Daoy (cell line): ENCODE results near the gene SF3B2. TPM values are rescaled to one million over a fixed set of nuclear protein-coding genes. Genes with fewer than 3 reads are reported as not detected.
A peak's percentile ranks its signal among the peaks of the same experiment; 100 is the strongest.

Experiments
- DNase-seq: peaks from one replicate; pipeline ENCODE4 v3.0.0-alpha.2; 2015; ENCODE audit warnings: low read depth
- total RNA-seq: library from RNA; depleted of rRNA; stranded (reverse); fragments of >200 nt; shearing (Covaris generic); gene quantifications from 2 replicates; pipeline ENCODE4 v1.2.3, GENCODE V29; 2014

Gene SF3B2
- total RNA-seq, 1 experiment from 2014 or later: 257 TPM

DNA sequence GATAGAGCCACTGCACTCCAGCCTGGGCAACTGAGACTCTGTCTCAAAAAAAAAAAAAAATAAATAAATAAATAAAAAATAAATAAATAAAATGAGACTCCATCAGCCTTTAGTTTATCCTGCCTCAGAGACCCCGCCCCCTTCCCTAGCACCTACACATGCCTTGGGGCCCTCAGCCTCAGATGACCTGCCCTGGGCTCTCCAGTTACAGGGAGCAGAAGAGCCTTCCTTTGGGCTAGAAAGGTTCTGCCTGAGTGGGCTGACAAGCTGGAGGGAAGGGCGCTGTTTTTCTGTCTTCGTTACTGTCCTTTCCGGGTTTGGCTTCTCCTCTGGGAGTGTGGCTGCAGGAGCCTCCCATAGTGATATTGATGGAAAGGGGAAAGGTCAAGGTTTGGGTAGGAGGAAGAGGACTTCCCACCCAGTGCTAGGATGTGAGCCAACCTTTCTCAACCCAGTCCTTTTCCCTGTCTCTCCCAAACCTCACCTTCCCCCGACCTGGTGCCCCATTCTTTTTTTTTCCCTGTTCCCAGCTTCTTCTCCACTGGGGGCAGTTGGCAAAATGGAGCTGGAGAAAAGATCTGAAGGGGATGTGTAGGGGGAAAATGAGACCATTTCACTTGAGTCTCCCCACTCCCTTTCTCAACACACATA lies 1.5 kb upstream of the SF3B2 start:
- no peak for DNase-seq

DNA sequence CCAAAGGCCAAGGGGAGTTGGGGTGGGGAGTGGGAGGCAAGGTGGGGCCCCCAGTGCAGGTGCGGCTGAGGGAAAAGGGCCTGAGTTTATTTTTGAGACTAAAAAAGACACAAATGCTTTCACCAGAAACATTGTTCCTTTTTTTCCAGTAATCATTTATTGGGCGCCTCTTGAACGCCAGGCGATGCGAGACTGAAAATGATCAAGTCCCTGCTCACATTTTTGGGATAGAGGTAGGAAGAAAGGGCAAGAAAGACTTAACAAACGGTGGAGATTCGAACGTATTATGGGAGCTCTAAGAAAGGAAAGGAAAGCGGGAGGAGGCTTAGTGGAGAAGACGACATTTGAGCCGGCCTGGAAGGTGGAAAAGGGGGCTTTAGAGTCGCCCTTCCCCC lies 796 bp upstream of the SF3B2 start:
- DNase-seq: no peak

DNA sequence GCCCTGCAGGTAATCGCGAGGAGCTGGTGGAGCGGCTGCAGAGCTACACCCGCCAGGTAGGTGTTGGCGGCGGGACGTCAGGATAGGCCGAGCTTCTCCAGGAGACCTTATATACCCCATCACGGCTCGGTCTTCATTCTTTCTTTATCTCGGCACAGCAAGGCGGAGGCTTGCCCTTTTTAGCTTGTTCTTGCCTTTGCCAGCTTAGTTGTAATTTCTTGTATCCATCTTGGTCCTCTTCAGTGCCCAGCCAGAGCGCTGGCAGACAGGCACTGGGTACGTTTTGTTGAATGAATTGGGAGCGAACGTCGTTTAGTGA lies 459 bp downstream of the SF3B2 start:
- DNase-seq: no peak

DNA sequence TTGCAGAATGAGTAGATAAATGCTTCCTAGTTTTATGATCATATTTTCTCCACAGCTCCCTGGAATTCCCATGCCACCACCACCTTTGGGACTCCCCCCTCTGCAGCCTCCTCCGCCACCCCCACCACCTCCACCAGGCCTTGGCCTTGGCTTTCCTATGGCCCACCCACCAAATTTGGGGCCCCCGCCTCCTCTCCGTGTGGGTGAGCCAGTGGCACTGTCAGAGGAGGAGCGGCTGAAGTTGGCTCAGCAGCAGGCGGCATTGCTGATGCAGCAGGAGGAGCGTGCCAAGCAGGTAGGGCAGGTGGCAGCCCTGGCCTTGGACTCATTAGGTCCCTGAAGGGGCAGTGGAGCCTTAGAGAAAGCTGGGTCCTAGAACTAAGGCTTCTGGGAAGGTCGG lies 2.9 kb downstream of the SF3B2 start:
- DNase-seq: no peak

DNA sequence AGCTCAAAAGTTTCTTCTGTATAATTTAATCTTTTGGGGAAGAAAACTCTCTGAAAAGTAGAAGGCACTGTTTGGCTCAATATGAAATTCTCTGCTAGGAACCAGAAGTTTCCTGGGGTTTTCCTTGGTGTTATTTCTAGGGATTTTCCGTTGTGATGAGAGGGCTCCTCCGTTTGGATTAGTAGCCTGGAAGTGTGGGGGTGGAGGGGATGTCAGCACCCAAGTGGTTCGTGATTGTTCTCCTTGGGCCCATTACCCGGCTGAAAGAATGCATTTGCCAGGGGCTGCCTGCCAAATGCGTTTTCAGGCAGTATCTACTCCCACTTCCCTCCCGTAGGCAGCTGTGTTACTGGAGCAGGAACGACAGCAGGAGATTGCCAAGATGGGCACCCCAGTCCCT lies 4.3 kb downstream of the SF3B2 start:
- DNase-seq: no peak

DNA sequence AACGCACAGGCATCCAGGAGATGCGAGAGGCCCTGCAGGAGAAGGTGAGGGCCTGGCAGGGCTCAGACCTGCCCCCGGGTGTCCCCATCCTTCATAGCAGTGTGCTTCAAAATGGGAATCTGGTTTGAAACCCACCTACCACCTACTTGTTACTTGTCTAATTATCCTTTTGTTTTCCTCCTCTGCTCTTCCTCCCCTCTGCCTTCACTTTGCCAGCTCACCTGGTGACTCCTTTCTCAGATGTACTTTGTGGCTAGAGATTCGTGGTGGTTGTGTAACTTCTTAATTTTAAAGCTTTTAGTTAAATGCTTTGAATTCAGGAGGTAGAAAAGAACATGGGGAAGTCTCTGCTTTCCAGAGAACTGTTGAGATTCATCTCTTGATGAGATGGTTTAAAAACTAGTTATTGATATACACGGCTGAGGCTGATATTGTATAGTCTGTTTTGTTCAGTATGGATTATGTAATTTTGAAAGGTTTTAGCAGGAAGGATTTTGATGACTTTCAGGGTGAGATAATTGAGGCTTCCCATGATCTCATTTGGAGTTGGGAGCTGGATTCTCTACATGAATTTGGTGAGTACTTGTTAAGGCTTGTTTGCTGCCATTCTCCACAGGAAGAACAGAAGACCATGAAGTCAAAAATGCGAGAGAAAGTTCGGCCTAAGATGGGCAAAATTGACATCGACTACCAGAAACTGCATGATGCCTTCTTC lies 8.0 kb downstream of the SF3B2 start:
- DNase-seq: no peak

DNA sequence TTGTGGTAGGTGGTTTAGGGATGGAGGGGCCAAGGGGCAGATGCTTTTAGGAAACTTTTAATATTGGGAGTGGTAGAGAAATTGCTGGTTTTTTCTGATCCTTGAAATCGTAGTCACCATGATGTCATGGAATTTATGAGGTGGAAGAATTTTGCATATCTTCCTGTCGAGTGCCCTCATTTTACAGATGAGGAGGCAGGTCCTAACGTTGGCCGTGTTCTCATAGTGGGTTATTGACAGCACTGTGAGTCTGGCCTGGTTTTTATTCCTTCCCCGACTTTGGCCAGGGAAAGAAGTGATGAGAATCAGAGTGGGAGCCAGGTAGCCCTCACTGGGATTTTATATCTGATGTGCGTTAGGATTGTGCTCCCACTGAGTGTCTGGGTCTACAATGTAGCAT lies 9.1 kb downstream of the SF3B2 start:
- no peak for DNase-seq

DNA sequence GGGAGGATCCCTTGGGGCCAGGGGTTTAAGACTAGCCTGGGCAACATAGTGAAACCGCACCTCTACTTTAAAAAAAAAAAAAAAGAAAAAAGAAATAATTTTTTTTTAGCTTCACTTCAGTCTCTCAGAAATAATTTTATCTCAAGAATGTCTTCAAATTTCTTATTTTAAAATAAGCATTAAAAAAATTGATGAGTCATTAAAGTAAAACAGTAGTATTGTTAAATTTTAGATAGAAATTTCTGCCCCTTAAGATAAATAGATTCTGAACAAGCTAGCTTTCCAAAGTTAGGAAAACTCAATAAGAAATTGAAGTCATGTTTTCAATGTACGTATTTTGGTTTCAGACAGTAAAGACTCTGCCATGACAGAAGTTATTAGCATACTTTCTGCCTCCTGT lies 10.2 kb downstream of the SF3B2 start:
- DNase-seq: no peak

DNA sequence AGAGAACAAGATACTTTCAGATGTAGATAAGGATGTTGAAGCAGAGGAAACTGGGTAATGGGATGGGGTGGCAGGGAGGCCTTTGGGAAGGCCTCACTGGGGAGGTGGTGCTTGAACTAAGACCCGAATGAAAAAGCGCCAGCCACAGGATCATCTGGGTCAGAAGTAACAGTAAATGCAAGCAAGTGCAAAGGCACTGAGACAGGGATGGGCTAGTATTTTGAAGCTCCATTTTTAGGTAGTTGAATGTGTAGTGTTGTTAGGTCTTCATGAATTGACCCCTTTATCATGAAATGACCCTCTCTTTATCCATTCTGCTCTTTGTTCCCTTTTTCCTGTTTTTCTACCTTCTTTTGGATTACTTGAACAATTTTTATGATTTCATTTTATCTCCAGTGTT lies 11.7 kb downstream of the SF3B2 start:
- no peak for DNase-seq

DNA sequence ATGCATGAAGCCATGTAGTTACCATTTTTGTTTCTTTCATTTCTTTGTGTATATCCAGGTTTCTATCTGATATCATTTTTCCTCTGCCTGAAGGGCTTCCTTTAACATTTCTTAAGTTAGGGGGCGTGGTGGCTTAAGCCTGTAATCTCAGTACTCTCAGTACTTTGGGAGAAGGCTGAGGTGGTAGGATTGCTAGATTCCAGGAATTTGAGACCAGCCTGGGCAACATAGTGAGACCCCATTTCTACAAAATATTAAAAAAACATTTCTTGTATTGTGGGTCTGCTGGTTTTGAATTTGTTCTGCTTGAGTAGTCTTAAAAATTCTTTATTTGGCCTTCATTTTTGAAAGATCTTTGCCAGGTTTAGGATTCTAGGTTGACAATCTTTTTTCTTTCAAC lies 12.4 kb downstream of the SF3B2 start:
- no peak for DNase-seq

DNA sequence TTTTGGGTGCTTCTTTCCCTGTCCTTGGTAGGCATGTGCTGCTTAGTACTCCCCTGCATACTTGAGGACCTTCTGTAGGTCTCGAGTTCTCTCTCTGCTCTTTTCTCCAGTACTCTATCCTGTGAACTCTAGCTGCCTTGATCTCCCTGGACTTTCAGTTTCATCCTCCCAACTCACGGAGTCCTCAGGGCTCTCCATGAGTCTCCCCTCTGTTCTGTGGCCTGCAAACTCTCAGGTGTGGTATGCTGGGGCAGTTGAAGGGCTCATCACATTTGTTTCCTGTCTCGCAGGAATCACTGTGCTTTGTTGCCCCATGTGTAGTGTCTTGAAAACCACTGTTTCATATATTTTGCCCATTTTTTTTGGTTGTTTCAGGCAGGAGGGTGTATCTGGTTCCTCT lies 14.6 kb downstream of the SF3B2 start:
- DNase-seq: no peak

DNA sequence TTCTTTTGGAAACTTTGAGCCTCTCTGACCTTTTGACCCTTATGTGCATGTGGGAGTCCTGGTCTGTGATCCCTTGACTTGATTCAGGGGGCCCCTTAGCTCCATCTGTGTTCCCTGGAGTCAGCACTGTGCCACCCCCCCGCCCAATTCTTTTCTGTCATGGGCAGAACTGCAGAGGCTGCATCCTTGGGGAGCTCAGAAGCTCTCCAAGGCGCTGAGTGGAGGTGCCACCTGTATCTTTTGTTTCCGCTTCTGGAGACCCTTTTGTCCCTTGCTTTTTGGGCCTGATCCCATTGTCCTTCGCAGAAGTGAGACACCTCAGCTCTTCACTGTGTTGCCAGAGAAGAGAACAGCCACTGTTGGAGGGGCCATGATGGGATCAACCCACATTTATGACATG lies 15.5 kb downstream of the SF3B2 start:
- DNase-seq: no peak

DNA sequence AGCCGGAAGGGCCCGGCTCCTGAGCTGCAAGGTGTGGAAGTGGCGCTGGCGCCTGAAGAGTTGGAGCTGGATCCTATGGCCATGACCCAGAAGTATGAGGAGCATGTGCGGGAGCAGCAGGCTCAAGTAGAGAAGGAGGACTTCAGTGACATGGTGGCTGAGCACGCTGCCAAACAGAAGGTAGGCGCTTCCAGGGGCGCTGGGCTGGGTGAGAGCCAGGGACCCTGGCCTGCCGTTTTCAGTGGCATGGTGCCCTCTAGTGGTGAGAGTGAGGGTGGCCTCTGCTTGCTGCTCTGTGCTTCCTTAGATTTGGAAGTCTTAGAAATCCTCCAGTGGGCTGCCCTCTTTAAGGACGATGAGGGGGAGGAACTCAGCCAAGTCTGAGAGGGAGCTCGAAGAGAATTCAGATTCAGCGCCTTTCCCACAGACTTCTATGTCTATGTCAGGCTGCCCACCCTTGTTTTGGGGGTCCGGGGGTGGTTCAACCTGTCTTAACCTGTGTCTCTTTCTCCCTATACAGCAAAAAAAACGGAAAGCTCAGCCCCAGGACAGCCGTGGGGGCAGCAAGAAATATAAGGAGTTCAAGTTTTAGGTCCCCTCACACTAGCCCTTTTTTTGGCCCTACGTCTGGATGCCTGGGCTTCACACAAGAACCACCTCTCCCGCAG lies 16.1 kb downstream of the SF3B2 start:
- peak; percentile 73 for DNase-seq

DNA sequence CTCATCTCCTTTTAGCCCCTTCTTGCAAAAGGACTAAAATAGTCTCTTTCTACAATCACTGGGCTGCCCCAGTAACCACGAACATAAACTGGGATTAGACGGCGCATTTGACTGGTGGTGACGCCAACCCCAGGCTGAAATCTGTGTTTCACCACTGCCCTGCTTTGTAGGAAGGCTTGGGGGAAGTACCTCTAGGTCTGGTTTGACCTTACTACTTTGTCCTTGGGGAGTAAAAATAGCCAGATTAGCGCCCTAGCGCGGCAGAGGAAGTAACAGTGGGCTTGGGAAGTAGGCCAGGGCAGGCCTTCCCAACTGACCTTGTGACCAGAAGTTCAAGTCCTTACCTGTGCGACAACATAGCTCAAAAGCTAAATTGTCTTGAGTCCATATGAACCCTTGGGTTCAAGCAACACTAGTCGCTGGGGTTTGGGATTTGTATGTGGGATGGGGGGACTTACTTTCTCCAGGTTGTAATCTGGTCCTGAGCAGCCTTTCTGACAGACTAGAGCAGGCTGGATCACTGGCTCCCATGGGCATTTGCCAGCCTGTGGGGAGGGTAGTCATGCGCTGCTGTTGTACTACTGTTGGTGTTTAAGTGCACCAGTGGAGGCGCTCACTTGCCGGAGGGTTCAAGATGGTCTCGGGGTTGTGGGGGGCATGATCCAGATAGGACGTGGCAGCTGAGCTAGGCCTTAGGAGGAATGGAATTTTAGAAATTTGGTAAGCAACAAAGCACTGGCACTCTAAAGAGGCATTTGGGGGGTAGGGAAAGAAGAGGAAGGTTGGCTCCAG lies 17.0 kb downstream of the SF3B2 start:
- DNase-seq: peak; percentile 78

DNA sequence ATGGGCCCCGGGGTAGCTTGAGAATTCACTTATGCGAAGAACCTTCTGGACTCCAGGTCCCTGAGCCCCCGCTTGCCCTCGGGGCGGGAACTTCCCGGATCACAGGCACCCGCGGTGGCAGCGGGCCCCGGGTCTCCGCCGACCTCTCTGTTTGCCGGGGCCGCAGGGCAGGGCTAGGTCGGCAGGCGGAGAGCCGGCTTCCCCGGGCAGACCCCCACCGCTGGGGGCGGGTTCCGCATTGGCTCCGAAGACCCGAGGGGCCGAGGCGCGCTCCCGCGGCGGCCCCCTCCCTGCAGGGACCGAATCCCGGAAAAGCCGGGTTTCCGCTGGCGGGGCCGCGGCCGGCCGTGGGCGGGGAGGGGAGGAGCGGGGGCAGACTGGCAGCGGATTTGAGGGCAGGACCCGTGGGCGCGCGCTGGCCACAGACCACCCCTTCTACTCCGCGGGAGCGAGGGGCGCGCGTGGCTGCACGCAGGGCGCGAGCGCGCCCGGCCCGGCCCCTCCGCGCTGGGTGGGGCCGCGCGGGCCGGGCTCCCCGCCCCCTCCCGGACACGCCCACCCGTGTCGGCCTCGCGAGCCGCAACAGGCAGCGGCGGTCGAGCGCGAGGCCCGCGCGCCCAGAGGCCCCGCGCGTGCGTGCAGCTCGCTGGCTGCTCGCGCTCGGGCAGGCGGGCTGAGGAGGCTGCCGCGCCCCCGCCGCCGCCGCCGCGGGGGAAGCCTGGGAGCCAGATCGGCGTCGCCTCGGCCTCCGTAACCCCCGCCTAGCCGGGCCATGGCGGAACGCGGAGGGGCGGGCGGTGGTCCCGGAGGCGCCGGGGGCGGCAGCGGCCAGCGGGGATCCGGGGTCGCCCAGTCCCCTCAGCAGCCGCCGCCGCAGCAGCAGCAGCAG lies 17.8 kb downstream of the SF3B2 start, which contains the start of gene PACS1:
TSS of gene PACS1 (plus strand) at position 558 of the 889 bp plus-strand sequence. CDS start at position 773, 215 bp downstream.
- peak; percentile 79 for DNase-seq

DNA sequence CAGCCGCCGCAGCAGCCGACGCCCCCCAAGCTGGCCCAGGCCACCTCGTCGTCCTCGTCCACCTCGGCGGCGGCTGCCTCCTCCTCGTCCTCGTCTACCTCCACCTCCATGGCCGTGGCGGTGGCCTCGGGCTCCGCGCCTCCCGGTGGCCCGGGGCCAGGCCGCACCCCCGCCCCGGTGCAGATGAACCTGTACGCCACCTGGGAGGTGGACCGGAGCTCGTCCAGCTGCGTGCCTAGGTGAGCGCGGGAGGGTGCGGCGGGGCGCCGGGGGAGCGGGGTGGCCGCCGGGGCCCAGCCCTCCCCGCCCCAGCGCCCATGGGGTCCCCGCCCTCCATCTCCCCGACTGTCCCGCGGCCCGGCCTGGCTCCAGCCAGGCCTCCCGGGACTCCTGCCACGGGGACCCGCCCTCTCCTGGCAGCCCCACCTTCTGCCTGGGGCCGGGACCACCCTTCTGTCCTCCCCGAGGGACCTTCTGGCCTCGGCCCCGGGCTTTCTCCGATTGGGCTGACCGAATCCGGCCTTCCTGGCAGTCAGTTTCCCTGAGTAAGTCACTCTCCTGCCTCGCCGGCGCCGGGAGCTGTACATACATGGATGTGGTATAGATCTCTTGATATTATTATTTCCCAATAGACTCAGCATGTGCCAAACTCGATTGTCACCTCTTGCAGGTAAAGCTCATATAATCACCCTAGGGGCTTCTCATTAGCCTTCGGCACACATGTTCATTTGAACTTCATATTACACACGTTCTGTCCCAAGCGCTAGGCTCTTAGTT lies 18.6 kb downstream of the SF3B2 start:
- DNase-seq: peak; percentile 38

DNA sequence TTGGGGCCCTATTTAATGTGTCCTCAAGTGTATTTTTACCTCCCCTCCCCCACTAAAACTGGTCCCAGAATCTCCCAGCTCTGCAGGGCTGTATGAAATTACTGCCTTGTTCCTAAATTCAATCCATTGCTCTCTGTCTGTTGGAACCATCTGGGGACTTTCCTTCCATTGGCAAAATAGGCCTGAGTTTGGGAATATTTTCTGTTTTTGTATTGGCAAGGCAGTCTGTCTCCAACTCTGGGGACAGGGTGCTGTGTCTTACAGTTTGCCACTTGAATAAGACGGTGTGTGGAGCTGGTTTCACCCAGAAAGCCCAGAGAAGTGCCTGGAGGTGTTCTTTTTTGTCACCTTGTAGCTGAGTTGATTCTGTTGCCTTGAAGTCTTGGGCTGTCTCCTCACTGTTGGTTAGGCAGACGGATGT lies 19.2 kb downstream of the SF3B2 start:
- no peak for DNase-seq

DNA sequence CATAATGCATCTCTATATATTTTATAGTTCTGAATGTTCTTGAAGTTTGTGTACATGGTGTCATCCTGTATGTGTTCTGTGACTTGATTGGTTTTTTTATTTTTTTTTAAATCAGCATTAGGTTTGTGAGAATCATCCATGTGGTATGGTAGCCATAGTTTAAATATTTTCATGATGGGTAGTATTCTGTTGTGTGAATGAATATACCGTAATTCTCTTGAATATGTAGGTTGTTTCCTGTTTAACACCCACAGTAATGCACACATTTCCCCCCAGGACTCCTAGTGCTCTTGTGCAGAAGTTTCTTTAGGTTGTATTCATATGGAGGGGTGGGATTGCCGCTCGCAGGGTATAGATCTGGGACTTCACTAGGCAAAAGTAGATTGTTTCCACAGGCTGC lies 19.9 kb downstream of the SF3B2 start:
- DNase-seq: no peak

DNA sequence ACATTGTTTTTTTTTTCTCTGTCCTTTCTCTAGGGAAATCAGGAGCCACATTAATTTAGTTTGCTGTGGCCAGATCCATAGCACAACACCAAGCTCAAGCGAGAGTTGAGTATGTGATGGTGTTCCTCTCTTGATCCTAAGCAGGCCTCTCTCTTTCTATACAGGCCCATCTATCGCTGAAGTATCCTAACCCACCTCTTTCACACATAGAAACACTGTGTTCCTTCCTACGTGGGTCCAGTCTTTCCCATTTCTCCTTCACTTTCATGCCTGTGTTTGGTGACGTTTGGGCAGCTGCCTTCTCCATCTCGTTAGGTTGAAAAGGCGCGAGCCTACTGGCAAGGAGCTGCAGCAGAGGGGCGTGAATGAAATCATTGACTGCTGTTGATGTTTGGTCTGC lies 20.4 kb downstream of the SF3B2 start:
- no peak for DNase-seq

DNA sequence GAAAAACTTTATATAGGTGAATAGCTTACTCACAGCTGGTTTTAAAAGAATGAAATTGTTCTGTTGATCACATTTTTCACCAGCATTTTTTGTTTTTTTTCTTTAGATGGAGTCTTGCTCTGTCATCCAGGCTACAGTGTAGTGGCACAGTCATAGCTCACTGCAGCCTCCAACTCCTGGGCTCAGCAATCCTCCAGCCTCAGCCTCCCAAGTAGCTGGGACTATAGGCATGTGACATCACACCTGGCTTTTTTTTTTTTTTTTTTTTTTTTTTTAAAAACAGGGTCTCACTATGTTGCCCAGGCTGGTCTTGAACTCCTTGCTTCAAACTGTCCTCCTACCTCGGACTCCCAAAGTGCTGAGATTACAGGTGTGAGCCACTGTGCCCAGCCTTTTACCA lies 21.5 kb downstream of the SF3B2 start:
- DNase-seq: no peak

DNA sequence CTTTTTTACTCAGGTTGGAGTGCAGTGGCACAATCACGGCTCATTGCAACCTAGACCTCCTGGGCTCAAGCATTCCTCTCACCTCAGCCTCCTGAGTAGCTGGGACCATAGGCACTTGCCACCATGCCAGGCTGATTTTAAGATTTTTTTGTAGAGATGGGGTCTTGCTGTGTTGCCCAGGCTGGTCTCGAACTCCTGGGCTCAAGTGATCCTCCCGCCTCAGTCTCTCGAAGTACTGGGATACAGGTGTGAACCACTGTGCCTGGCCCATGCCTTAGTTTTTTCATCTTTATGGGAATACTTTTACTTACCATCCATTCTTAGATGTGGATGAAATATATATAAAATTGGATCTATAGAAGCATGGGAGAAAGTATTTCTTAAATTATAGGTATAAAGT lies 23.1 kb downstream of the SF3B2 start:
- no peak for DNase-seq
